ENCODE results near the gene PRXL2B.
A peak's percentile ranks its signal among the peaks of the same experiment; 100 is the strongest.

The PRXL2B gene

DNA sequence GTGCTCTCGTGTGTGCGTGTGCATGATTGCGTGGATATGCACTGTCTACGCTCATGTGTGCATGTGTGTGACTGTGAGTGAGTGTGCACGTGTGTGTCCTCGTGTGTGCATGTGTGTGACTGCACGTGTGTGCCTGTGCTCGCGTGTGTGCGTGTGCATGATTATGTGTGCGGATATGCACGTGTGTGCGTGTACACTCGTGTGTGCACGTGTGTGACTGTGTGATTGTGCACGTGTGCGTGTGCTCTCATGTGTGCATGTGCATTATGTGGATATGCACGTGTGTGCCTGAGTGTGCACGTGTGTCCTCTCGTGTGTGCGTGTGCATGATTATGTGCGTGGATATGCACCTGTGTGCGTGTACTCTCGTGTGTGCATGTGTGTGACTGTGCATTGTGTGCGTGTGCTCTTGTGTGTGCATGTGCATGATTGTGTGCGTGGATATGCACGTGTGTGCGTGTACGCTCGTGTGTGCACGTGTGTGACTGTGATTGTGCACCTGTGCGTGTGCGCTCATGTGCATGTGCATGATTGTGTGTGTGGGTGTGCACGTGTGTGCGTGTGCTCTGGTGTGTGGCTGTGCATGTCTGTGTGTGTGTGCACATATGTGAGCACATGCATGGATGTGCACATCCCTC is 44.0 kb downstream of the PRXL2B start:
- Histone ChIP-seq H3K4me3 (no peak overlapping the region), H3K27ac (no peak overlapping the region)
- peak; percentile 19 for DNase-seq (ENCODE audit: low spot score)
- TF ChIP-seq, protein P1, sequence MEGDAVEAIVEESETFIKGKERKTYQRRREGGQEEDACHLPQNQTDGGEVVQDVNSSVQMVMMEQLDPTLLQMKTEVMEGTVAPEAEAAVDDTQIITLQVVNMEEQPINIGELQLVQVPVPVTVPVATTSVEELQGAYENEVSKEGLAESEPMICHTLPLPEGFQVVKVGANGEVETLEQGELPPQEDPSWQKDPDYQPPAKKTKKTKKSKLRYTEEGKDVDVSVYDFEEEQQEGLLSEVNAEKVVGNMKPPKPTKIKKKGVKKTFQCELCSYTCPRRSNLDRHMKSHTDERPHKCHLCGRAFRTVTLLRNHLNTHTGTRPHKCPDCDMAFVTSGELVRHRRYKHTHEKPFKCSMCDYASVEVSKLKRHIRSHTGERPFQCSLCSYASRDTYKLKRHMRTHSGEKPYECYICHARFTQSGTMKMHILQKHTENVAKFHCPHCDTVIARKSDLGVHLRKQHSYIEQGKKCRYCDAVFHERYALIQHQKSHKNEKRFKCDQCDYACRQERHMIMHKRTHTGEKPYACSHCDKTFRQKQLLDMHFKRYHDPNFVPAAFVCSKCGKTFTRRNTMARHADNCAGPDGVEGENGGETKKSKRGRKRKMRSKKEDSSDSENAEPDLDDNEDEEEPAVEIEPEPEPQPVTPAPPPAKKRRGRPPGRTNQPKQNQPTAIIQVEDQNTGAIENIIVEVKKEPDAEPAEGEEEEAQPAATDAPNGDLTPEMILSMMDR (IDR thresholded peaks at IDR 0.05): no peak

DNA sequence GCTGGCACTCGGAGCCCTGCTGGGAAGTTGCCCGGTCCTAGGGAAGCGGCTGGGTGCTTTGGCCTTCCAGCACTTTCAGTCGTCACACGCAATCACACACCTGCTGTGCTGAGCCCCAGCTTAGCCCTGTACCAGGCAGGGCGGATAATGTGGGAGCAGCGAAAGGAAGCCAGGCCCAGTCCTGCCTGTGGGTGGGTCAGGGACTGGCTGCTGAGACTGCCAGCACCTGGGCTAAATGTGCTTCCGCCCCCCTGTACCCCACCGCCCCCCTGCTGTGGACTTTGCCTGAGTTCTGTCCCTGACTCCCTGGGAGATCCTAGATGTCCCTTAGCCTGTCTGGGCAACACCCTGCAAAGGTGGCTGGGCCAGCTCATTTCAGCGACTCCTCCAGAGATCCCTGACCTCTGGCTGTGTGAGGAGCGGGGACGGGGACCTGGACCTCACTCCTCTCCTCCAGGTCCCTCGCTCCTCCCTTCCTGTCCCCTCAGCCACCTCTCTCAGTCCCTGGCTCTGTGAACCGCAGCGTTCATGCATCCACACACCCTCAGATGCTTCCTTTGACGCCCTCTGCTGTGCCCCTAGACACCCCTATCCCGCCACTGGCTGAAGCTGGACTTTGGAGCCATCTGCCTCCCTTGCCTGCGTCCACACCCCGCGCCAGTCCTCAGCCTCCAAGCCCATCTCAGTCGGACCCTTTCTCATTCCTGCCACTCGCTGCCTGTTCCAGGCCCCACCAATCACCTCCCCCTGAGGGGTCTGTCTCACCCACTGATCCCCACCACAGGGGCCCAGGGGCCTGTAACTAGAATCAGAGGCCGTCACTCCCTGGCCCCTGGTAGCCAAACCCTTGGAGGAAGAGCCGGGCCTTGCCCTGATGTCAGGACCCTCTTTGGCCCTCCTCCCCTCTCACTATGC is 44.8 kb downstream of the PRXL2B start:
- DNase-seq (ENCODE audit: low spot score): peak; percentile 65
- Histone ChIP-seq H3K27ac (no peak overlapping the region), H3K4me3 (no peak overlapping the region)
- TF ChIP-seq, protein P1 (IDR thresholded peaks at IDR 0.05): no peak

DNA sequence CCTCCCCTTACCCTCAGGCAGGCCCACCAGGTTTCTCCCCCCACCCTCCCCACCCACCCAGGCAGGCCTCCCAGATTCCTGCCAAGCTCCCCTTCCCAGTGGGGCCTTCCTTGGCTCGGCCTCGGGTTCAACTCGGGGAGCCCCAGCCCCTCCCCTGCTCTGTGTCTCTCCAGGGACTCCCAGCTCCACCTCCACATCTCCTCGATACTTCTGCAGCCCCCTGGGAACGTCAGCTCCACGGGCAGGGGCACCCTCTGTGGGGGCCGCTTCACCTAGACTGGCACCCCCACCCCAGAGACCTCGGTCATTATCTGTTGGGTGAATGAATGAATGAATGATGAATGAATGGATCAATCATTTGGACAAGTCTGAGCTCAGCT is 45.5 kb downstream of the PRXL2B start:
- DNase-seq (ENCODE audit: low spot score): no peak
- Histone ChIP-seq H3K27ac (no peak overlapping the region), H3K4me3 (no peak overlapping the region)
- TF ChIP-seq, protein P1 (IDR thresholded peaks at IDR 0.05): no peak

DNA sequence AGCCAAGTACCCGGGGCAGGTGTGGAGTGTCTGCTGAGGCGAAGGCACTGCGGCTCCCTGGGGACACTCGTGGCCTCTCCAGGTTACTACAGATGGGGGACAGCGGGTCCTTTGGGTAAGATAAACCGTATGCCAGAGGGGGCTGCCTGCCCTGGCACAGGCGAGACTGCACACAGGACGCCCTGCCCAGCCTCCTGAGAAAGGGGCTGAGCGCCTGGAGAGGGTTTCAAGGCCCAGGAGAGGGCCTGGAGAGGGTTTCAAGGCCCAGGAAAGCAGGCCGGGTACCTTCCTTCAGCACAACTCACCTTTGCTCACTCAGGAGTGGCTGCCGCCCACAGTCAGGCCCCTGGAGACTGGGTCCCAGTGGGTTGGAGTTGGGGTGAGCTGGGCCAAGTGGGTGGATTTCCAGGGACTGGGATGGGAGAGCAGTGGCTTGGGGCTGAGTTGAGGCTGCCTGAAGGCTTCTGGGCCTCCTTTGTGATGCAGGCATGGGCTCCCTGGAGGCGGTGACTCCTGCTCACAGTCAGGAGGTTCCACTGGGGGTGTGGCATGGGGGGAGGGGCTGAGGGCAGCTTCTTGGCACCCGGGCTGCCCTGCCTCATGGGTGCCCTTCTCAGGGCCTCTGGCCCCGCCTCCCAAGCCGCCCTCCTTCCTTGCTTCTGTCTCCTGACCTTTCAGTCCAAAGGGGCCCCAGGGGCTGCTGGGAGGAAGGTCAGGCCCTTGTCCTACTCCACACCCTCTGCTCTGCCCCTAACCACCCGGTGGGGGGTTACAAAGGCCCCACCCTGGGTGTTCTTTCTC is 46.2 kb downstream of the PRXL2B start, which contains the start of gene MMEL1:
Gene MMEL1, minus strand, starts transcription at position 456 of the 801 bp plus-strand sequence. CDS start 3,532 bp downstream, outside the sequence.
- DNase-seq (ENCODE audit: low spot score): peak; percentile 50
- TF ChIP-seq, protein P1 (IDR thresholded peaks at IDR 0.05): no peak
- Histone ChIP-seq H3K4me3 (no peak within 1 kb of the TSS), H3K27ac (no peak within 1 kb of the TSS)

DNA sequence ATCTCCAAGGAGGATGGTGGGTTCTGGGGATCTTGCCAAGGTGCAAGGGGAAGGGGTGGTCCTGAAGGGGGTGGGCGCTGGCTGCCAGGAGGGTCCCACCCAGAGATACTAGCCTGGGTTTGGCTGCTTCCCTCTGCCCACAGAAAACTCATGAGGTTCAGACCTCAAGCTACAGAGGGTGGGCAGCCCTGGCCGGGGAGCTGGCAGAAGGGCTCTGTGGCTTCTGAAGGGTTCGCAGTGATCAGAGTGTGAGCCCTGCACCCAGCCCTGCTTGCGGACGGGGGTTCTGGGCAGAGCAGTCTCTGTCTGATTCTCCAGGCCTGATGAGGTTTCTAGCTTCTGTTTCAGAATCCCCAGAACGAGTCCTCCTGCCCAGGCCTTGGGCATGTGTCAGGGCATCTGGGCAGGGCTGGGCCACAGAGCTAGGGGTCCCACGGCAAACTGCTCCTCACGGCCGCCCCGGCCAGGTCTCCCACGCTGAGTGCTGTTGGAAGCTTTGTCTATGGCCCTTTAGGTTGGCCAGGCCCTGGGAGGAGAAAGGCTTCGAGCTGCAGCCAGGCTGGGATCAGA is 46.9 kb downstream of the PRXL2B start:
- DNase-seq (ENCODE audit: low spot score): peak; percentile 47

DNA sequence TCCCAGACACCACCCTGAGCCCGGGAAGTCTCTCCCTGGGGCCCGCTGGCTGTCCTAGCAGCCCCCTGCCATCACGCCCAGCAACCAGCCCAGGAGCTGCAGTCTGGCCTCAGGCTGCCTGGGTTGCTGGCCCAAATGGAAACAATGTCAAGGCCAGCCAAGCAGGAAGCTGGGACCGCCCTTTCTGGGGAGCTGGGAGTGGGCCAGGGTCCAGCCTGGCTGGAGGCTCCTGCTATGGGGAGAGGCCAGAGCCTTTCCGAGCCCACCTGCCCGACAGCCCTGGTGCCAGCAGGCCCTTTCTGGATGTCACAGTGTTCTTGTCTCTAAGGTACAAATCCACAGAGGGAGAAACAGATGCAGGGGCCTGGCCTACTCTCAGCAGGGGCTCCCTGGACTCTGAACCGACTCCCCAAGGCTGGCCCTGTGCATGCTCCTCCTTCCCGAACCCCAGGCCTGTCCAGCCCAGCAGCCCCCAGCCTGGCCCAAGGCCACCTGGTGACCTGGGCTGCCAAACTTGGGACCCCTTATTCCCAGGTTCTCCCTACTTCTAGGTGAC is 47.4 kb downstream of the PRXL2B start:
- TF ChIP-seq, protein P1 (IDR thresholded peaks at IDR 0.05): no peak
- Histone ChIP-seq H3K4me3 (no peak overlapping the region), H3K27ac (no peak overlapping the region)
- DNase-seq (ENCODE audit: low spot score): peak; percentile 50

More for the DNA sequence above, 46.9 kb downstream of the PRXL2B start:
- TF ChIP-seq, protein P1 (IDR thresholded peaks at IDR 0.05): no peak
- no peak overlapping the region for H3K4me3 ChIP-seq
- H3K27ac ChIP-seq: no peak overlapping the region

Data from coronary artery (tissue), 2 donors.